H9 (cell line): Measurements from ENCODE around the gene GFY. TPM values are rescaled to one million over a fixed set of nuclear protein-coding genes. Genes with fewer than 3 reads are reported as not detected.

Source experiments
- DNase-seq: peaks from one replicate; pipeline ENCODE4 v3.0.0-alpha.2; 2017
- H2AFZ ChIP-seq: one replicate; pipeline ENCODE4 v1.6.1; 2013; ENCODE audit warnings: mild to moderate bottlenecking, low read length, control low read depth, moderate library complexity
- H2AK5ac ChIP-seq: 2 replicates; pipeline ENCODE4 v1.6.1; 2013; ENCODE audit warnings: low read length, control low read depth, mixed read lengths; ENCODE audit not compliant: insufficient read length
- H2BK120ac ChIP-seq: one replicate; pipeline ENCODE4 v1.6.1; 2013; ENCODE audit warnings: low read depth, mild to moderate bottlenecking, low read length, control low read depth, inconsistent platforms; ENCODE audit not compliant: poor library complexity, severe bottlenecking
- H2BK12ac ChIP-seq: 2 replicates; pipeline ENCODE4 v1.6.1; 2013; ENCODE audit warnings: low read length, control low read depth, mixed read lengths, low read depth; ENCODE audit not compliant: insufficient read length
- H2BK15ac ChIP-seq: 2 replicates; pipeline ENCODE4 v1.6.1; 2013; ENCODE audit warnings: low read depth, low read length, control low read depth
- H2BK20ac ChIP-seq: one replicate; pipeline ENCODE4 v1.6.1; 2013; ENCODE audit warnings: low read depth, mild to moderate bottlenecking, low read length, control low read depth, inconsistent platforms; ENCODE audit not compliant: poor library complexity, severe bottlenecking
- H2BK5ac ChIP-seq: 2 replicates; pipeline ENCODE4 v1.6.1; 2013; ENCODE audit warnings: low read length, control low read depth, mixed read lengths; ENCODE audit not compliant: insufficient read length
- H3K14ac ChIP-seq: 2 replicates; pipeline ENCODE4 v1.6.1; 2013; ENCODE audit warnings: low read length, control low read depth; ENCODE audit not compliant: insufficient read depth
- H3K18ac ChIP-seq: 2 replicates; pipeline ENCODE4 v1.6.1; 2013; ENCODE audit warnings: low read depth, mild to moderate bottlenecking, mixed read lengths, low read length, control low read depth; ENCODE audit not compliant: insufficient read length
- H3K23ac ChIP-seq: 2 replicates; pipeline ENCODE4 v1.6.1; 2013; ENCODE audit warnings: low read length, control low read depth, mixed read lengths, low read depth; ENCODE audit not compliant: insufficient read length
- H3K23me2 ChIP-seq: 2 replicates; pipeline ENCODE4 v1.6.1; 2013; ENCODE audit warnings: low read depth, mild to moderate bottlenecking, mixed read lengths, low read length, control low read depth; ENCODE audit not compliant: insufficient read length, poor library complexity, severe bottlenecking
- H3K27ac ChIP-seq: 2 replicates; pipeline ENCODE4 v1.5.1; 2013; ENCODE audit warnings: low read length, control low read depth, mixed read lengths, low read depth; ENCODE audit not compliant: insufficient read length
- H3K27me3 ChIP-seq: 2 replicates; pipeline ENCODE4 v1.6.1; 2013; ENCODE audit warnings: low read length, control low read depth, inconsistent platforms; ENCODE audit not compliant: insufficient read depth
- H3K4ac ChIP-seq: 2 replicates; pipeline ENCODE4 v1.6.1; 2013; ENCODE audit warnings: low read depth, mild to moderate bottlenecking, control low read depth, inconsistent platforms, low read length, moderate library complexity
- H3K4me1 ChIP-seq: 2 replicates; pipeline ENCODE4 v1.6.1; 2013; ENCODE audit warnings: low read length, control low read depth, inconsistent platforms; ENCODE audit not compliant: insufficient read depth
- H3K4me2 ChIP-seq: 2 replicates; pipeline ENCODE4 v1.6.1; 2013; ENCODE audit warnings: low read length, control low read depth, mixed read lengths; ENCODE audit not compliant: insufficient read length, insufficient read depth
- H3K56ac ChIP-seq: 2 replicates; pipeline ENCODE4 v1.6.1; 2013; ENCODE audit warnings: low read depth, mild to moderate bottlenecking, mixed read lengths, low read length, control low read depth; ENCODE audit not compliant: insufficient read length
- H3K79me1 ChIP-seq: 2 replicates; pipeline ENCODE4 v1.6.1; 2013; ENCODE audit warnings: low read depth, mild to moderate bottlenecking, moderate library complexity, low read length, control low read depth, inconsistent platforms; ENCODE audit not compliant: insufficient read depth, poor library complexity, severe bottlenecking
- H3K79me2 ChIP-seq: 2 replicates; pipeline ENCODE4 v1.6.1; 2013; ENCODE audit warnings: low read length, control low read depth, inconsistent platforms; ENCODE audit not compliant: insufficient read depth
- H3K9ac ChIP-seq: 2 replicates; pipeline ENCODE4 v1.6.1; 2013; ENCODE audit warnings: low read length, control low read depth, mixed read lengths; ENCODE audit not compliant: insufficient read length; ENCODE audit errors: extremely low read depth
- H3K9me3 ChIP-seq: one replicate; pipeline ENCODE4 v1.6.1; 2013; ENCODE audit warnings: low read depth, low read length, inconsistent platforms; ENCODE audit not compliant: control insufficient read depth
- H3T11ph ChIP-seq: one replicate; pipeline ENCODE4 v1.6.1; 2013; ENCODE audit warnings: mild to moderate bottlenecking, low read length, control low read depth, inconsistent platforms
- H4K20me1 ChIP-seq: one replicate; pipeline ENCODE4 v1.6.1; 2013; ENCODE audit not compliant: control insufficient read depth, insufficient read length, insufficient read depth
- H4K5ac ChIP-seq: 2 replicates; pipeline ENCODE4 v1.6.1; 2013; ENCODE audit warnings: low read depth, mild to moderate bottlenecking, mixed read lengths, low read length, control low read depth; ENCODE audit not compliant: insufficient read length
- H4K8ac ChIP-seq: replicated peaks from 2 replicates; pipeline ENCODE4 v1.6.1; 2013; ENCODE audit warnings: low read length, control low read depth, mixed read lengths, low read depth; ENCODE audit not compliant: insufficient read length
- H4K91ac ChIP-seq: 2 replicates; pipeline ENCODE4 v1.6.1; 2013; ENCODE audit warnings: low read depth, mild to moderate bottlenecking, moderate library complexity, mixed read lengths, low read length, control low read depth; ENCODE audit not compliant: insufficient read length
- H3K27ac Mint-ChIP-seq, 3 experiments: 2 replicates in 2 of 3; 3 replicates in 1 of 3; pipeline ENCODE4 v1.8.0; 2020 to 2021; ENCODE audit warnings: mixed read lengths in 3 of 3, mild to moderate bottlenecking in 1 of 3, moderate library complexity in 1 of 3
- H3K27me3 Mint-ChIP-seq: 2 replicates; pipeline ENCODE4 v1.8.0; 2021; ENCODE audit warnings: low read depth, mild to moderate bottlenecking, moderate library complexity, mixed read lengths
- H3K36me3 Mint-ChIP-seq, 3 experiments: 2 replicates in 2 of 3; 3 replicates in 1 of 3; pipeline ENCODE4 v1.8.0; 2020 to 2021; ENCODE audit warnings: low read depth in 3 of 3, mixed read lengths in 3 of 3; ENCODE audit not compliant: insufficient read depth in 1 of 3
- H3K4me1 Mint-ChIP-seq, 2 experiments: 2 replicates each; pipeline ENCODE4 v1.8.0; 2020; ENCODE audit warnings: mixed read lengths in 2 of 2
- H3K4me3 Mint-ChIP-seq, 2 experiments: 2 replicates in 1 of 2; 3 replicates in 1 of 2; pipeline ENCODE4 v1.8.0; 2020 to 2021; ENCODE audit warnings: mild to moderate bottlenecking in 2 of 2, mixed read lengths in 2 of 2, moderate library complexity in 1 of 2
- H3K9me3 Mint-ChIP-seq, 2 experiments: 2 replicates in 1 of 2; 3 replicates in 1 of 2; pipeline ENCODE4 v1.8.0; 2020; ENCODE audit warnings: mild to moderate bottlenecking in 2 of 2, mixed read lengths in 2 of 2, moderate library complexity in 1 of 2
- WGBS: extraction: QIAGEN DNeasy Blood & Tissue Kit; methylation state at CpG from one replicate; pipeline ENCODE4 v1.1.7; 2013; ENCODE audit warnings: missing lambda C conversion rate, low lambda C conversion rate, mixed read lengths; ENCODE audit not compliant: insufficient read length; ENCODE audit errors: extremely low coverage; 5-methylcytosine and 5-hydroxymethylcytosine counted together
- total RNA-seq: library from RNA; stranded (reverse); gene quantifications from 2 replicates; pipeline ENCODE4 v1.2.1, GENCODE V29; 2021
- TF ChIP-seq, protein P1 (sequence below): fragments of 200-600 bp; sonication (generic); conservative IDR thresholded peaks from 3 replicates; pipeline ENCODE4 v1.8.0; 2021; ENCODE audit warnings: antibody characterized with exemption, mild to moderate bottlenecking

Gene GFY
- total RNA-seq, 1 experiment from 2014 or later: 1.3 TPM

DNA sequence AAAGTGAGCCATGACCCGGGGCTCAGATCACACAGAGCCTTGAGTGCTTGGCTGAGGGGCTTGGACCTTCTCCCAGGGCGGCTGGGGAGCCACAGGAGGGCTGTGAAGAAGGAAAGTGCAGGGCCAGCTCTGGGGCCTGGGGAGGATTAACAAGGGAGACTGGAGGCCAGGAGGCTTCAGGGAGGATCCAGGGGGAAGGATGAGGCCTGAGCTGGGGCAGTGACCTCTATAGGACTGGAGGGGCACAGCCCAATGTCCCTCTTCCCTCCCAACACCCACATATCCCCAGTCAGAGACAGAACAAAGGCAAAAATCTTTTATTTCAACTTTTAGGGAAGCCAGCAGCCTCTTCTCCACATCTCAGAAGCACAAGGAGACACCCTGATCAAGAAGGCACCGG lies 20.8 kb downstream of the GFY start:
- H2BK120ac ChIP-seq: no peak overlapping the region
- H2BK20ac ChIP-seq: no peak overlapping the region
- Mint-ChIP-seq H3K4me3 (peak overlapping the region in 1 of 2 experiments; percentile 23; a peak in 2 of 5 replicates), H3K9me3 (no peaks in the 10 kb centered on the region), H3K27me3 (peaks cover 12% of the 10 kb centered on the region), H3K27ac (peak overlapping the region in 2 of 3 experiments; percentile 59 to 67; a peak in 2 of 7 replicates), H3K4me1 (peaks cover 28 to 42% of the 10 kb centered on the region in 2 experiments), H3K36me3 (peaks cover 34 to 50% (median 47%) of the 10 kb centered on the region in 3 experiments)
- H3K79me1 ChIP-seq: peaks cover 4% of the 10 kb centered on the region
- no peak overlapping the region for H4K8ac ChIP-seq
- no peaks in the 10 kb centered on the region; the same call in 1 of the 2 replicates for H3K27me3 ChIP-seq
- H3K4ac ChIP-seq: no peak overlapping the region
- H3K23me2 ChIP-seq: peaks cover 19% of the 10 kb centered on the region
- TF ChIP-seq, protein P1, sequence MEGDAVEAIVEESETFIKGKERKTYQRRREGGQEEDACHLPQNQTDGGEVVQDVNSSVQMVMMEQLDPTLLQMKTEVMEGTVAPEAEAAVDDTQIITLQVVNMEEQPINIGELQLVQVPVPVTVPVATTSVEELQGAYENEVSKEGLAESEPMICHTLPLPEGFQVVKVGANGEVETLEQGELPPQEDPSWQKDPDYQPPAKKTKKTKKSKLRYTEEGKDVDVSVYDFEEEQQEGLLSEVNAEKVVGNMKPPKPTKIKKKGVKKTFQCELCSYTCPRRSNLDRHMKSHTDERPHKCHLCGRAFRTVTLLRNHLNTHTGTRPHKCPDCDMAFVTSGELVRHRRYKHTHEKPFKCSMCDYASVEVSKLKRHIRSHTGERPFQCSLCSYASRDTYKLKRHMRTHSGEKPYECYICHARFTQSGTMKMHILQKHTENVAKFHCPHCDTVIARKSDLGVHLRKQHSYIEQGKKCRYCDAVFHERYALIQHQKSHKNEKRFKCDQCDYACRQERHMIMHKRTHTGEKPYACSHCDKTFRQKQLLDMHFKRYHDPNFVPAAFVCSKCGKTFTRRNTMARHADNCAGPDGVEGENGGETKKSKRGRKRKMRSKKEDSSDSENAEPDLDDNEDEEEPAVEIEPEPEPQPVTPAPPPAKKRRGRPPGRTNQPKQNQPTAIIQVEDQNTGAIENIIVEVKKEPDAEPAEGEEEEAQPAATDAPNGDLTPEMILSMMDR: no peak; the same call in 2 of the 3 replicates
- no peak overlapping the region for H3K14ac ChIP-seq
- no peak overlapping the region for H2BK5ac ChIP-seq
- no peak for DNase-seq
- no peaks in the 10 kb centered on the region; the same call in 1 of the 2 replicates for H3K79me2 ChIP-seq
- no peaks in the 10 kb centered on the region for H3K4me1 ChIP-seq
- no peak overlapping the region for H3K56ac ChIP-seq
- H2BK12ac ChIP-seq: no peak overlapping the region
- no peak overlapping the region for H4K91ac ChIP-seq
- H2BK15ac ChIP-seq: no peak overlapping the region
- H3T11ph ChIP-seq: no peak overlapping the region
- no peaks in the 10 kb centered on the region for H4K20me1 ChIP-seq
- no peak overlapping the region for H4K5ac ChIP-seq
- no peak overlapping the region for H3K23ac ChIP-seq
- no peak overlapping the region for H3K18ac ChIP-seq
- H3K27ac ChIP-seq: no peak overlapping the region
- no peak overlapping the region for H2AFZ ChIP-seq
- no peak overlapping the region for H3K4me2 ChIP-seq
- no peak overlapping the region for H3K9ac ChIP-seq
- H3K9me3 ChIP-seq: no peaks in the 10 kb centered on the region
- no peak overlapping the region for H2AK5ac ChIP-seq
- no CpG with 5 or more reads among the region's 3 CpGs for WGBS
